ENCODE data around the gene CHCHD10. TPM values are rescaled to one million over a fixed set of nuclear protein-coding genes. Genes with fewer than 3 reads are reported as not detected.
A peak's percentile ranks its signal among the peaks of the same experiment; 100 is the strongest.

CHCHD10 gene
- total and polyA plus RNA-seq, 10 of the 15 experiments (the other 5 are each of a cell fraction or from before 2014, with no cell fraction given), result 13.2 to 241 (median 128) TPM

DNA sequence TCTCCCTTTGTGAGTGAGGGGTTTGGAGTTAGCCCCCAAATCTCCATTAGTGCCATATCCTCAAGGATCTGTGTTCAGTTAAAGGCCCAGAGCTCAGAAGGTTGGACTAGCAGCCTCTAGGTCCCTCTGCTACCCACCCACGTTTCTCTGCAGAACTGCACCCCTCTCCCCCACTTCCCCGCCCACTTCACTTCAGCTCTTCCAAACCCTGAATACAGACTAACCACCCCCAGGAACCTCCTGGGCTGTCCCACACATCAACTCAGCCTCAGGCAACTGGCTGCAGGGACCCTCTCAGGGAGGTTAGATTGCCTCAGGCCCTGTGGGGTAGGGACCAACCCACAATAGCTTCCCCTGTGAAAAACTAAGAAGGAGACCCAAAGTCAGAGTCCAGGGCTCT is 14.4 kb downstream of the CHCHD10 start:
- Histone ChIP-seq H3K4me1 (ENCODE audit: control insufficient read depth, insufficient read depth, low read length) (peaks cover 30% of the 10 kb centered on the region), H3K4me2 (ENCODE audit: control insufficient read depth, insufficient read depth) (peak overlapping the region; percentile 99), H3K9ac (ENCODE audit: control insufficient read depth, insufficient read depth, low read length) (no peak overlapping the region), H4K20me1 (ENCODE audit: control insufficient read depth, insufficient read depth) (no peaks in the 10 kb centered on the region), H2AFZ (ENCODE audit: control insufficient read depth, low read depth, low read length) (peak overlapping the region; percentile 69; the same call in 1 of the 2 replicates), H3K4me3 (peak overlapping the region; percentile 53; the same call in 1 of the 2 replicates), H3K79me2 (ENCODE audit: control insufficient read depth, insufficient read depth, low read length) (no peaks in the 10 kb centered on the region), H3K36me3 (ENCODE audit: control insufficient read depth in 2 of 2, insufficient read depth in 2 of 2, low read length in 1 of 2) (no peaks in the 10 kb centered on the region), H3K27me3 (replicated peaks in 1 of 2; ENCODE audit: control insufficient read depth in 2 of 2, insufficient read depth in 2 of 2, low read length in 1 of 2) (no peaks in the 10 kb centered on the region), H3K9me3 (replicated peaks; ENCODE audit: control insufficient read depth, insufficient read depth, low read length) (no peaks in the 10 kb centered on the region), H3K27ac (ENCODE audit: control insufficient read depth, insufficient read depth) (peak overlapping the region; percentile 33; the same call in 1 of the 2 replicates)
- peak in 1 of 2 experiments; percentile 28; a peak in 1 of 3 replicates for TF ChIP-seq EGR1 (IDR thresholded peaks at IDR 0.05; ENCODE audit: borderline replicate concordance in 1 of 2, low read depth in 2 of 2, low read length in 2 of 2)
- TF ChIP-seq E2F4 (IDR thresholded peaks at IDR 0.05; ENCODE audit: low read depth, low read length), result no peak
- no peak for TF ChIP-seq ZNF622 (IDR thresholded peaks at IDR 0.05)
- TF ChIP-seq USF1 (IDR thresholded peaks at IDR 0.05; ENCODE audit: borderline replicate concordance, extremely low read length, insufficient read depth, low read depth, low read length), result no peak
- no peak for TF ChIP-seq MEF2A (IDR thresholded peaks at IDR 0.05; ENCODE audit: insufficient read depth, low read depth, low read length)
- TF ChIP-seq RAD21 (IDR thresholded peaks at IDR 0.05; ENCODE audit: insufficient read depth, low read depth, low read length), result no peak
- no peak for TF ChIP-seq JUND (IDR thresholded peaks at IDR 0.05; ENCODE audit: low read depth, low read length)
- no peak for TF ChIP-seq KDM1A (IDR thresholded peaks at IDR 0.05; ENCODE audit: borderline replicate concordance)
- no peak for ATAC-seq
- SMC1A ChIA-PET (ENCODE audit: uncharacterized antibody, unreplicated experiment), result interaction anchor here (1.2 to 1.9 kb wide), 2 partner anchors 10 to 25 kb away, joined by 3 to 8 read pairs; partner anchors contain the start of gene C22orf15
- peak; percentile 7 for FAIRE-seq
- no peak for DNase-seq (ENCODE audit: low read depth, low spot score)
- intact Hi-C loops (cut with micrococcal nuclease; ENCODE audit: unreplicated experiment) (no loop called here), in situ Hi-C loops (cut with MboI) (no loop called here)
- CTCF ChIA-PET, result interaction anchor here (1.3 kb wide), 1 partner anchor 14 kb away, joined by 7 read pairs; the partner anchor contains the start of gene CHCHD10
- RAD21 ChIA-PET (ENCODE audit: unreplicated experiment), result interaction anchor here (0.6 kb wide), 1 partner anchor 12 kb away, joined by 3 read pairs; no protein-coding TSS in a partner anchor
- POLR2A ChIA-PET, result interaction anchor here (1.1 to 1.3 kb wide), 2 partner anchors 10 to 36 kb away, joined by 3 to 5 read pairs; partner anchors contain the start of gene C22orf15
- no TSS peak for BruUV-seq (replicated peaks)
- 47% methylated on average over 2 of the region's 2 CpGs for WGBS (ENCODE audit: insufficient coverage, insufficient replicate concordance, low lambda C conversion rate, missing lambda C conversion rate)

Measured in GM12878 (cell line).